GM19463 (cell line): ENCODE results near the gene UNC5B.

Experiments used
- ATAC-seq: cut with Tn5 transposase; IDR thresholded peaks from one replicate; pipeline ENCODE4 v1.9.1; 2021; ENCODE audit warnings: mild to moderate bottlenecking, moderate library complexity; ENCODE audit not compliant: unreplicated experiment

Gene UNC5B

GRCh38 chr10:71280216-71280615 lies 67.8 kb downstream of the UNC5B start:
- no peak for ATAC-seq

- no peak for ATAC-seq
Observed at GRCh38 chr10:71280825-71281224, 68.5 kb downstream of the UNC5B start.

DNA sequence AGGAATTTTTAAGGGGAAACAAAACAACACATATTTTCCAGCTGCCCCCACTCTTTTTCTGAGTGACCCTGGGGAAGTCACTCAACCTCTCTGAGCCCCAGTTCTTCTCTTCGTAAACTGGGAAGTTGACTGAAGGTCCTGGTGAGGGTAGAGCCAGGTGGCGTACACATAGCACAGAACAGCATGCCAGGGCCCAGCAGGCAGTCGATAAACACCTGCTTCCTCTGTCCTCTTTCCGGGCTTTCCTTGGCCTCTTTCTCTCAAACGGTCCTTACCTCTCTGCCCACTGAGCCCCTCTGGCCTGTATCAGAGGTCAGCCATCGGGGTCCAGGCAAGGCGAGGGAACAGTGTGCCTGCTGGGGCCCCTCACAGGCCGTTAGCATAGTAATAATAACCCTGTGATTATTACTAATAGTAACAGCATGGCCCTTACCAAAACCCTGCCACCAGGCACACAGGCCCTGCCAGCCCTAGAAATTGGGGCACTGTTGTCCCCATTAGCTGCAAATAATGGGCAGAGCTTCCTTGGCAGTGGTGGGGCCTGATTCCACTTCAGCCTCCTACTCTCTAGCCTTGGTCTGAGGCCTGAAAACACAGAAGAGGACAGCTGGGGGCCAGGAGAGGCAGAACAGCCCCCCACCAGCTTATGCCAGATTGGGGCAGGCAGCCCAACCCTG lies 69.4 kb downstream of the UNC5B start:
- no peak for ATAC-seq

GRCh38 chr10:71282323-71282680 lies 69.9 kb downstream of the UNC5B start:
- no peak for ATAC-seq

- no peak for ATAC-seq
Observed at GRCh38 chr10:71283410-71283809, 71.0 kb downstream of the UNC5B start.

- no peak for ATAC-seq
Observed at GRCh38 chr10:71283876-71284275, 71.5 kb downstream of the UNC5B start.

- no peak for ATAC-seq
Observed at GRCh38 chr10:71284544-71285179, 72.3 kb downstream of the UNC5B start.

DNA sequence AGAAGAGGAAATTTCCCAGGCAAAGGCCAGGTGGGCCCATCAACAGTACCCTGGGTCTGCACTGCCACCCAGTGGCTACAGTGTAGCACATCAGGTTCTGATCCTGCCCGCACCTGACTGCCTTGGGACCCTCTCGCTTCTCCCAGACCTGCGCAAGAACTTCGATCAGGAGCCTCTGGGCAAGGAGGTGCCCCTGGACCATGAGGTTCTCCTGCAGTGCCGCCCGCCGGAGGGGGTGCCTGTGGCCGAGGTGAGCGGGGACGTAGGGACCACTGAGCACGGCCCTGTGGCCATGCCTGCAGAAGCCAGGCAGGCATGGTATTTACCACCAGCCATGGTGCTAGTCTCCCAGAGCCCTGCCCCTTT lies 72.8 kb downstream of the UNC5B start:
- no peak for ATAC-seq

- ATAC-seq, result no peak
Observed at GRCh38 chr10:71285986-71286385, 73.6 kb downstream of the UNC5B start.

DNA sequence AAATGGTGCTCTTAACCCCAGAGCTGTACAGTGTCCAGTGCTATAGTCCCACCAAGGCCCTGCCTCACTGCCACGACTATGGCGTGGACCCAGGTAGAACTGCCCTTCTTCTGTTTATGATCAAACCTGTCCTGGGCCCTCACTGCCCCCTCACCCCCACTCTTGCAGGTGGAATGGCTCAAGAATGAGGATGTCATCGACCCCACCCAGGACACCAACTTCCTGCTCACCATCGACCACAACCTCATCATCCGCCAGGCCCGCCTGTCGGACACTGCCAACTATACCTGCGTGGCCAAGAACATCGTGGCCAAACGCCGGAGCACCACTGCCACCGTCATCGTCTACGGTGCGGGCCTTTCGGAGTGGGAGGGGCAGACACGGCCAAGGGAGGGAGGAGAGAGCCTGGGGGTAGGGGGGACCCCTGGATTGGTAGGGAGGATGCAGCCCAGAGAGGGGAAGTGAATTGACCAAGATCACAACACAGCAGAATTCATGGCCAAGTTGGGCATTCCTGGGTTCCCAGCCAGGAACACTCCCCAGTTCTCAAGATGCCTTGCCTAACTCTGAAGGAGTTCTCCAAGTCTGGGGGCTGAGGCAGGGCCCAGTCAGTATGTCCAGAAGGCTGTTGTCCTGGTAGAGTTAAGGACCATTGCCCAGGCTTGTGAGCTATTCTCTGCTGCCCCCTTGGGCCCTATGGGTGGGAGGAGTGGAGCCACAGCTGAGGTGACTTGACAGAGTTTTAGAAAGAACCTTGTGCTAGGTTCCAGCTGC lies 74.3 kb downstream of the UNC5B start:
- no peak for ATAC-seq

DNA sequence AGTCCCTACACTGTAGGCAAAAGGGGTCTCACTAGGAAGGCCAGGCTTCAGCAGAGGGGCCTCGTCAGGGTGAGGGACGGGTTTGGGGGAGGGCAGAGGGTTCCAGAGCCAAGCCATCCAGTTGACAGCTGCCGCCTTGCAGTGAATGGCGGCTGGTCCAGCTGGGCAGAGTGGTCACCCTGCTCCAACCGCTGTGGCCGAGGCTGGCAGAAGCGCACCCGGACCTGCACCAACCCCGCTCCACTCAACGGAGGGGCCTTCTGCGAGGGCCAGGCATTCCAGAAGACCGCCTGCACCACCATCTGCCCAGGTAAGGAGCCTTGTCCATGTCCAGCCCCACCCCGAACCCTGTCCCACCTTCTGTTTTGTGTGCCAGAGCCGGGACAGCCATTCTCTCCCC lies 75.1 kb downstream of the UNC5B start:
- ATAC-seq, result no peak

- no peak for ATAC-seq
Observed at GRCh38 chr10:71288461-71288860, 76.1 kb downstream of the UNC5B start.

DNA sequence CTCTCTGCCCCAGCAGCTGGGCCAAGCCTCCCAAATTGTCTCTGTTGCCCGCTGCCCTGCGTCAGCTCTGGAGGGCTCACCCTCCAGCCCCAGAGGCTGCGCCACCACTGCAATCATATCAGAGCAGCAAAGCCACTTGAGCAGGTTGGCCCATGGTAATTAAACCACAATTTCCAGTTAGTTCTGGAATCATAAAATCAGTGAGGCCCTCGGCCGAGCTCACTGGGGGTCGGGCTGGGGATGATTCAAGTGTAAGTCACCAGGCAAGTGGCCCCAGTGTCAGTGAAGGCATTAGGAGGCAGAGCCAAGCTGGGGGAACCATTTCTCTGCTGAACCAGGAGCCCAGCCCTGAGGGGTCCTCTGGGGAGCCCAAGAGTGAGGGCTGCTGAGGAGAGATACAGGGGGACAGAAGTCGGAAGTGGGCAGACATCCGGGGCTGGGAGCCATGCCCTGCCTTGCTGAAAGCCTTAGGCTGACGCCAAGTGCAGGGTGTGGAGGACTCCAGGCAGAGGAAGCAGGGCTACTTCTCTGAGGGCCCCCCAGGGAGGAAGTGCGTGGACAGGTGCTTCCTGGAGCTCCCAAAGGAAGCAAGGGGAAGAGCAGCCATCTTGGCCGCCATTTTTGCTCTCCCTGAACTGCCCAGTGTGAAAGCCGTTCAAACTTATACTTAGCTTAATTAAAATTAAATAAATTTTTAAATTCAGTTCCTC lies 77.2 kb downstream of the UNC5B start:
- no peak for ATAC-seq

DNA sequence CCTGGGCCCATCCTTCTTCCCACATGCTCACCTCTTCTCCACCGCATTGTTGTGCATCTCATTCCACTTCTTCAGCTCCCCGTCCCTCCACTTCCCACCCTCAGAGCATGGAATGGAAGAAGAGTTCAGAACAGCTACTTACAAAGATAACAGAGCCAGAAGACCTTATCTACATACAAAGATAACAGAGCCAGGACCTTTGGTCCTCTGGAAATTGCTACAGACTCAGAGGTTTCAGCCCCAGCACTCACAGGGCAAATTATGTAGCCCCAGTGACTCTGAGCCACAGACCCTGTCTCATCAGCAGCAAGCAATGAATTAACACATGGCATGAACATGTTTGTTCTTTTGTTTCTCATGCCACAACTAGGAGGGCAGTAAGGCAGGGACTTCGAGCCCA lies 78.0 kb downstream of the UNC5B start:
- ATAC-seq, result no peak

DNA sequence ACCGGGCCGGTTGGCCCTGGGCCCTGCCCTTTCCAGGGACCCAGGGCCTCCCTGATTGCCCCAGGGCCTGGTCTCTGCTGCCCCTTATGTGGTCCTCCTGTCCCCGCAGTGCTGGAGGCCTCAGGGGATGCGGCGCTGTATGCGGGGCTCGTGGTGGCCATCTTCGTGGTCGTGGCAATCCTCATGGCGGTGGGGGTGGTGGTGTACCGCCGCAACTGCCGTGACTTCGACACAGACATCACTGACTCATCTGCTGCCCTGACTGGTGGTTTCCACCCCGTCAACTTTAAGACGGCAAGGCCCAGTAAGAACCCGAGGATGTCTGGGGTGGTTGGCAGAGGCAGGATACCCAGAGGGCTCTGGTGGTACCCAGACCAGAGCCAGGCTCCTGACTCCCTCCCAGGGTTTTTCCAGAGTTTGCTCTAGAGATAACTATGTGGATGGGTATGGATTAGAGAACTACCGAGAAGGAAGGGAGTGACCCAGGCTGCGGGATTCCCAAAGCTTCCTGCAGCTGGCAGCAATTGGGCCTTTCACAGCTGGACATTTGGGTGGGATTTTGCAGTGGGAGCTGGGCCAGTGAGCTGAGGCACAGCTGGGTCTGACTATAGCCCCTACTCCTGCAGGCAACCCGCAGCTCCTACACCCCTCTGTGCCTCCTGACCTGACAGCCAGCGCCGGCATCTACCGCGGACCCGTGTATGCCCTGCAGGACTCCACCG lies 78.6 kb downstream of the UNC5B start:
- no peak for ATAC-seq

- ATAC-seq, result no peak
Observed at GRCh38 chr10:71291528-71291900, 79.1 kb downstream of the UNC5B start.

DNA sequence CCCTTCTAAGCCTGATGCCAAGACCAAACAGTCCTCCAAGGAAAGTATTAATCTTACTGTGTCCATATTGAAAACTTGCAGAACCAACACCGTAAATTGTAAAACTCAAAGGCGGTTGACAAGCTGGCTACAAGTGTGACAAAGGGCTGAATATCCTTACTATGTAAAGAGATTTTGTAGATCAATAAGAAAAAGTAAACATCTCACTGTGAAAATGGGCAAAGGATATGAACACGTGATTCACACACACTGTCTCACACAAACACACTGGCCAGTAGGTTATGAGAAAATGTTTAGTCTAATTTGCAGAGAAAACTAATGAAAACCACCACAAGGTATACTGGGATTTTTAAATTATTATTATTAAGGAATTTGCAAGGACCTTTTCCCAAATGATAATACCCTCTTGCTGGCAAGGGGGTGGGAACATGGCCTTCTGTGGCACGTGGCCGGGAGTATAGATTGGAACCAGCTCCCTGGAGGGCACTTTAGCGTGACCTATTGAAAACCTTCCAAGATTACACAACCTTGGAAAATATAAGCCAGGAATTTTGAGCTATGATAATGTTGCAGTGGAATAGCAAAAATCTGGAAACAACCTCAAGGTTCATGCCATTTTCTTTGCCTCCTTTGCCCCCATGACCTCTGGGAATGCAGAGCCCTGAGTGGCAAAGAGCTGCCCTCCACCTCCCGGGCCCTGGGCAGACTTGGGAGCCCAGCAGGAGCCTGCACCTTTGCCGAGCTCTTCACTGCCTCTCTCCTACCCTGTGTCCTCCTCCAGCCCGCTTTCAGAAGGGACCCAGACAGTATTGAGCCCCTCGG lies 80.5 kb downstream of the UNC5B start:
- no peak for ATAC-seq

DNA sequence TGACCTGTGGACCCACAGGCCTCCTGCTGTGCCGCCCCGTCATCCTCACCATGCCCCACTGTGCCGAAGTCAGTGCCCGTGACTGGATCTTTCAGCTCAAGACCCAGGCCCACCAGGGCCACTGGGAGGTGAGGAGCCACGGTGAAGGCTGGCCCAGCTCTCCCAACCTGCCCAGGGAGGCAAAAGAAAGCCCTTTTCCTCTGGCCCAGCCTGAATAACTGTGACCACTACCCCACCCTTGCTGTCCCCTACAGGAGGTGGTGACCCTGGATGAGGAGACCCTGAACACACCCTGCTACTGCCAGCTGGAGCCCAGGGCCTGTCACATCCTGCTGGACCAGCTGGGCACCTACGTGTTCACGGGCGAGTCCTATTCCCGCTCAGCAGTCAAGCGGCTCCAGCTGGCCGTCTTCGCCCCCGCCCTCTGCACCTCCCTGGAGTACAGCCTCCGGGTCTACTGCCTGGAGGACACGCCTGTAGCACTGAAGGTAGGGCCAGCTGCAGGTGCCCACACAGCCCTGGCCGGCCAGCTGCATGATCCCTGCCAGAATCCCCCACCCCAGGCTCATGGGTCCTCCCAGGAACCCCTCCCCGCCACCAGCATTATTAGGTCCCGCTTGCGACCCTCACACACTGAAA lies 81.2 kb downstream of the UNC5B start:
- ATAC-seq, result no peak

GRCh38 chr10:71294091-71294561 lies 81.8 kb downstream of the UNC5B start:
- no peak for ATAC-seq

- no peak for ATAC-seq
Observed at GRCh38 chr10:71294856-71295255, 82.5 kb downstream of the UNC5B start.
